PC-9 (cell line): ENCODE measurements around the gene ARHGAP28. TPM values are rescaled to one million over a fixed set of nuclear protein-coding genes. Genes with fewer than 3 reads are reported as not detected.

ENCODE experiments used
- BruUV-seq: library from RNA; stranded (reverse); fragments of 400-500 nt; replicated peaks from 2 replicates; lab custom pipeline; 2021; lab: Mats Ljungman, UMichigan
- CTCF ChIA-PET: fragments of 300-600 bp; sonication (Branson Sonifier 250); formaldehyde crosslinking; loops from one replicate; lab custom pipeline; 2022; ENCODE audit warnings: antibody characterized with exemption; lab: Charles Lee
- POLR2A ChIA-PET: fragments of 300-600 bp; sonication (Branson Sonifier 250); formaldehyde crosslinking; loops from one replicate; lab custom pipeline; 2022; ENCODE audit warnings: antibody characterized with exemption; ENCODE audit not compliant: unreplicated experiment; lab: Charles Lee
- DNase-seq, 2 experiments: peaks; one replicate each; pipeline versions ENCODE4 v3.0.0 to v3.0.0-alpha.2; 2015 to 2022; ENCODE audit warnings: mixed read lengths in 1 of 2
- H2AFZ ChIP-seq: fragments of 200-600 bp; sonication (generic); 2 replicates; pipeline ENCODE4 v1.8.1; 2017; ENCODE audit warnings: antibody characterized with exemption
- H3F3A ChIP-seq: fragments of 200-600 bp; sonication (generic); 2 replicates; pipeline ENCODE4 v1.8.1; 2017; ENCODE audit warnings: antibody characterized with exemption, mild to moderate bottlenecking, low read depth; ENCODE audit not compliant: insufficient read depth
- H3K27ac ChIP-seq: fragments of 200-600 bp; sonication (generic); 2 replicates; pipeline ENCODE4 v1.6.1; 2016; ENCODE audit warnings: mixed run types
- H3K27me3 ChIP-seq: fragments of 200-600 bp; sonication (generic); 2 replicates; pipeline ENCODE4 v1.6.1; 2016; ENCODE audit warnings: low read depth, mixed run types; ENCODE audit not compliant: insufficient read depth
- H3K36me3 ChIP-seq: fragments of 200-600 bp; sonication (generic); 2 replicates; pipeline ENCODE4 v1.6.1; 2016; ENCODE audit warnings: low read depth, mixed run types
- H3K4me1 ChIP-seq: fragments of 200-600 bp; sonication (generic); replicated peaks from 2 replicates; pipeline ENCODE4 v1.6.1; 2016; ENCODE audit warnings: mixed run types; ENCODE audit not compliant: insufficient read depth
- H3K4me2 ChIP-seq: fragments of 200-600 bp; sonication (generic); 2 replicates; pipeline ENCODE4 v1.6.1; 2017; ENCODE audit warnings: mixed run types
- H3K4me3 ChIP-seq: fragments of 200-600 bp; sonication (generic); 2 replicates; pipeline ENCODE4 v1.6.1; 2016; ENCODE audit warnings: mixed run types
- H3K79me2 ChIP-seq: fragments of 200-600 bp; sonication (generic); 2 replicates; pipeline ENCODE4 v1.6.1; 2017; ENCODE audit warnings: low read depth, mixed run types
- H3K9me2 ChIP-seq: fragments of 200-600 bp; sonication (generic); 2 replicates; pipeline ENCODE4 v1.8.1; 2017; ENCODE audit warnings: mild to moderate bottlenecking; ENCODE audit not compliant: insufficient read depth
- H3K9me3 ChIP-seq: fragments of 200-600 bp; sonication (generic); 2 replicates; pipeline ENCODE4 v1.8.1; 2016; ENCODE audit warnings: low read depth; ENCODE audit not compliant: insufficient read depth
- H4K20me1 ChIP-seq: fragments of 200-600 bp; sonication (generic); 2 replicates; pipeline ENCODE4 v1.8.1; 2017; ENCODE audit not compliant: insufficient read depth
- CTCF ChIP-seq: fragments of 200-600 bp; sonication (generic); conservative IDR thresholded peaks from 2 replicates; pipeline ENCODE4 v1.6.1; 2017; ENCODE audit warnings: mixed run types, antibody characterized with exemption, mild to moderate bottlenecking, moderate library complexity
- EZH2 ChIP-seq: fragments of 200-600 bp; sonication (generic); IDR thresholded peaks from 2 replicates; pipeline ENCODE4 v1.8.0; 2017; ENCODE audit warnings: antibody characterized with exemption, low read depth
- intact Hi-C: fragments of 100-400 bp; cut with micrococcal nuclease; formaldehyde crosslinking; loops from one replicate; pipeline ENCODE4 v1.10.0; 2022; ENCODE audit not compliant: unreplicated experiment
- total RNA-seq: library from RNA; stranded (reverse); gene quantifications from 2 replicates; pipeline ENCODE4 v1.2.3, GENCODE V29; 2021

ARHGAP28 gene
- total RNA-seq, 1 experiment from 2014 or later, result not detected

DNA sequence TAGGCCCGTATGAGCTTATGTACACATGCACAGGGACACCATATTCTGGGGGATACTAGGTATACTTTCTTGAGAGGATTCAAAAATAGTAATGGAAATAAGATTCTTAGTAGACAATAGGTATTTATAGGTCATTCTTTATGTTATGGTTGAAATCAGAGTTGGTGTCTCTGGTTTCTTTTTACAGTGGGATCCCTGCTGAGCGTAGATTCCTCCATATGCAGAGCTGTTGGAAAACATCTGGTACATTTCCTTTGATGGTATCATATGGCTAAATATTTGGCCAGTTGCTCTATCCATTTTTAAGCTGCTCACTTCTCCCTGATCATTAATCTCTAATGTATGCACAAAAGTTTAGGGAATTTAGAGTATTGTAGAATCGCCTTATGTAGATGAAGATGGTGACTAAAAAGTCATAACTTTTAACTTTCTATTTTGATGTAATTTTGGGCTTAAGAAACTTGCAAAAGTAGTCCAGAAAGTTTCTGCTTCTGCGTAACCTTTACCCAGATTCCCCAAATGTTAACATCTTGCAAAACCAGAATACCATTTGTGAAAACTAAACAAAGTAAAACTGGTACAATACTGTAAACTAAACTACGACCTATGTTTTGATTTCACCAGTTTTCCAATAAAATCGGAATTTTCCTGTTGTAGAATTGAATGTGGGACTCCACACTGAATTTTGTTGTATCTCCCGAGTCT lies 5.4 kb downstream of the ARHGAP28 start:
- TF ChIP-seq CTCF (no peak), EZH2 (no peak)
- intact Hi-C loops, result no loop called here
- Histone ChIP-seq H3K79me2 (no peaks in the 10 kb centered on the region), H3K4me3 (no peak overlapping the region), H3K4me2 (no peak overlapping the region), H3F3A (no peaks in the 10 kb centered on the region), H2AFZ (no peak overlapping the region), H3K27ac (no peak overlapping the region), H3K36me3 (no peaks in the 10 kb centered on the region), H3K9me3 (no peaks in the 10 kb centered on the region), H3K27me3 (peaks cover 3% of the 10 kb centered on the region; the same call in 1 of the 2 replicates), H4K20me1 (peaks cover 4% of the 10 kb centered on the region; the same call in 1 of the 2 replicates), H3K9me2 (no peaks in the 10 kb centered on the region), H3K4me1 (no peaks in the 10 kb centered on the region)
- CTCF ChIA-PET, result no interaction called here
- POLR2A ChIA-PET, result interaction anchor here (0.7 kb wide), 1 partner anchor 146 kb away, joined by 3 read pairs; no protein-coding TSS in a partner anchor
- DNase-seq, result no peak
- BruUV-seq, result no TSS peak

DNA sequence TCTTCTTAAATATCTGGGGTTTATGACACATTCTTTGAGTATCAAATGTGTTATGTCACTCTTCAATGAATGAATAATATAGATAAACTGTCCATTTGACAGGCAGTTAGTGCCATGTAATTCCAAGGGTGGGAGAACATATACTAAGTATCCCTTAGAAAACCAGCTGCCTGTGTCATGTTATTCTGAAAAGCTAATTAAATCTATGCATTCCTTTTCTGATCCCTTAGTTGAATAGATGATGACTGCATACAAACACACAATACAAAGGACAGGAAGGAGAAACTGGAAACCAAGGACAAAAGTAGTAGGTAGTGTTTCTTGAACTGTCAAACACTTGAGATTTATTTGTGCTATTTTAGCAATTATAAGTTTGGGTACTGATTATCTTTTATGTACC lies 8.3 kb downstream of the ARHGAP28 start:
- H3K79me2 ChIP-seq, result no peaks in the 10 kb centered on the region
- H4K20me1 ChIP-seq, result peaks cover 4% of the 10 kb centered on the region; the same call in 1 of the 2 replicates
- BruUV-seq, result no TSS peak
- no peaks in the 10 kb centered on the region for H3K9me2 ChIP-seq
- no peaks in the 10 kb centered on the region for H3K9me3 ChIP-seq
- H3K4me3 ChIP-seq, result no peak overlapping the region
- H3K27ac ChIP-seq, result no peak overlapping the region
- TF ChIP-seq CTCF (no peak), EZH2 (no peak)
- H3F3A ChIP-seq, result no peaks in the 10 kb centered on the region
- intact Hi-C loops, result no loop called here
- POLR2A ChIA-PET, result no interaction called here
- no peaks in the 10 kb centered on the region for H3K36me3 ChIP-seq
- H3K4me2 ChIP-seq, result no peak overlapping the region
- peaks cover 3% of the 10 kb centered on the region for H3K27me3 ChIP-seq
- H3K4me1 ChIP-seq, result no peaks in the 10 kb centered on the region
- no peak for DNase-seq
- CTCF ChIA-PET, result no interaction called here
- H2AFZ ChIP-seq, result no peak overlapping the region

- H3K9me2 ChIP-seq, result no peaks in the 10 kb centered on the region
- BruUV-seq, result no TSS peak
- CTCF ChIA-PET, result no interaction called here
Observed at GRCh38 chr18:6738622-6739021, 9.1 kb downstream of the ARHGAP28 start.

More at GRCh38 chr18:6738622-6739021, 9.1 kb downstream of the ARHGAP28 start:
- Histone ChIP-seq H3K4me1 (no peaks in the 10 kb centered on the region), H2AFZ (no peak overlapping the region), H3K4me3 (no peak overlapping the region), H3K27ac (no peak overlapping the region), H3K9me3 (no peaks in the 10 kb centered on the region), H3K79me2 (no peaks in the 10 kb centered on the region), H3K27me3 (peaks cover 3% of the 10 kb centered on the region), H3K4me2 (no peak overlapping the region), H3F3A (no peaks in the 10 kb centered on the region), H4K20me1 (peaks cover 4% of the 10 kb centered on the region; the same call in 1 of the 2 replicates), H3K36me3 (no peaks in the 10 kb centered on the region)
- no peak for DNase-seq
- POLR2A ChIA-PET, result no interaction called here
- no peak for TF ChIP-seq CTCF
- no peak for TF ChIP-seq EZH2
- intact Hi-C loops, result no loop called here
